Measurements from ENCODE around the gene MYO3B.

Gene MYO3B

DNA sequence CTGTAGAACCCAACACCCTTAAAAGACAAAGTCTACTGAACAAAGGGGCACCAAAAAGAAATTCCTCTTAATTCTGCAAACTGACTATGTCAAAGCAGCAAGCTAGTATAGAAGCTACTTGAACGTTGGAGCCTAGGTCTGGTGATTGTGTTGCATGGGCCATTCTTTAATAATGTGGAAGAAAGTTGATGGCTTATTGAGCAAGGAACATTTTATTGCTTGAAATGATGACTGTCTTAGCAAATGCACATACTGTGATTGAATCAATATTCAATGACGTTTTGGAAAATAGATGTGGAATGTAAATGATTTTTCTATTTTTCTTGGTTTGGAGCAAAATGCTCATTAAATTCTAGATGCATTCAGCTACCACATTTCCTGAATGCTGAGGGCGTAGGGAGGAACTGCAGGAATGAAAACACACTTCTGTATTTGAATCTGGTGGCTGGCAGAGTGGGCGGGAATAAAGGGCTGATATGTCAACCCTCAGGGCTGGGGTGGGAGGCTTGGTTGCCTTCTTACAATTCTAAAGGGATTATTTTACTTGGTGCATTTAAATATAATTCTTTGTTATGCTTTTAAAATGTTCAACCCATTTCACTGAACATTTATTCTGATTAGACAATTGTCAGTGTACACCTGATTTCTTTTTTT is 26.5 kb downstream of the MYO3B start:
- Histone ChIP-seq H3K4me2 (ENCODE audit: low read length) (no peak overlapping the region), H3K36me3 (replicated peaks; ENCODE audit: low read depth, low read length) (no peaks in the 10 kb centered on the region), H3K9me3 (ENCODE audit: insufficient read depth, low read length) (no peaks in the 10 kb centered on the region), H3K27ac (ENCODE audit: low read length) (no peak overlapping the region), H3K27me3 (ENCODE audit: low read depth, low read length) (no peaks in the 10 kb centered on the region), H3K4me1 (ENCODE audit: low read length) (peaks cover 16% of the 10 kb centered on the region), H3K4me3 (ENCODE audit: low read length) (no peak overlapping the region), H4K20me1 (ENCODE audit: insufficient read depth, low read length) (no peaks in the 10 kb centered on the region), H3K9ac (ENCODE audit: low read length) (no peak overlapping the region), H3K79me2 (ENCODE audit: low read length) (no peaks in the 10 kb centered on the region), H2AFZ (ENCODE audit: low read depth, low read length) (no peak overlapping the region)
- TF ChIP-seq, protein P1, sequence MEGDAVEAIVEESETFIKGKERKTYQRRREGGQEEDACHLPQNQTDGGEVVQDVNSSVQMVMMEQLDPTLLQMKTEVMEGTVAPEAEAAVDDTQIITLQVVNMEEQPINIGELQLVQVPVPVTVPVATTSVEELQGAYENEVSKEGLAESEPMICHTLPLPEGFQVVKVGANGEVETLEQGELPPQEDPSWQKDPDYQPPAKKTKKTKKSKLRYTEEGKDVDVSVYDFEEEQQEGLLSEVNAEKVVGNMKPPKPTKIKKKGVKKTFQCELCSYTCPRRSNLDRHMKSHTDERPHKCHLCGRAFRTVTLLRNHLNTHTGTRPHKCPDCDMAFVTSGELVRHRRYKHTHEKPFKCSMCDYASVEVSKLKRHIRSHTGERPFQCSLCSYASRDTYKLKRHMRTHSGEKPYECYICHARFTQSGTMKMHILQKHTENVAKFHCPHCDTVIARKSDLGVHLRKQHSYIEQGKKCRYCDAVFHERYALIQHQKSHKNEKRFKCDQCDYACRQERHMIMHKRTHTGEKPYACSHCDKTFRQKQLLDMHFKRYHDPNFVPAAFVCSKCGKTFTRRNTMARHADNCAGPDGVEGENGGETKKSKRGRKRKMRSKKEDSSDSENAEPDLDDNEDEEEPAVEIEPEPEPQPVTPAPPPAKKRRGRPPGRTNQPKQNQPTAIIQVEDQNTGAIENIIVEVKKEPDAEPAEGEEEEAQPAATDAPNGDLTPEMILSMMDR (IDR thresholded peaks at IDR 0.05; ENCODE audit: low read depth, low read length) = no peak
- TF ChIP-seq EZH2phosphoT487 (IDR thresholded peaks at IDR 0.05; ENCODE audit: low read depth) = no peak

DNA sequence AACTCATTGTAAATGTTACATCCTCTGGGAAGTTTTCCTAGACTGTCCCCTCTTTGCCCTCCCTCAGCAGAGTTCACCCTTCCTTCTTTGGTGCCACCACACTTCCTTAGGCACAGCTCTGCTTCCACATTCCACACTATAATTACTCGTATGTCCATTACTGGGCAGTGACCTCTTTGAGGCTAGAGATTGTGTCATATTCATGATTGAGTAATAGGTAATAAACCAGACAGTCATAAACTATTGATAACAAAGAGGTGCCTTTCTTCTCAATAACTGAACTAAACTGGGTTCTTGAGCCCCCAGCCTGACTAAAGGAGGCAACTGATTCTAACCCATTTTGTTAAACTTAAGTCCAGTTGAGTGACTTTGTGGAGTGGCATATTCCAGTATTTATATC is 28.3 kb downstream of the MYO3B start:
- no peaks in the 10 kb centered on the region for H3K79me2 ChIP-seq (ENCODE audit: low read length)
- no peak overlapping the region for H3K4me3 ChIP-seq (ENCODE audit: low read length)
- H3K36me3 ChIP-seq (replicated peaks; ENCODE audit: low read depth, low read length) = no peaks in the 10 kb centered on the region
- no peak for TF ChIP-seq EZH2phosphoT487 (IDR thresholded peaks at IDR 0.05; ENCODE audit: low read depth)
- TF ChIP-seq, protein P1 (IDR thresholded peaks at IDR 0.05; ENCODE audit: low read depth, low read length) = no peak
- no peaks in the 10 kb centered on the region for H3K27me3 ChIP-seq (ENCODE audit: low read depth, low read length)
- no peaks in the 10 kb centered on the region for H3K9me3 ChIP-seq (ENCODE audit: insufficient read depth, low read length)
- H2AFZ ChIP-seq (ENCODE audit: low read depth, low read length) = no peak overlapping the region
- peaks cover 14% of the 10 kb centered on the region for H3K4me1 ChIP-seq (ENCODE audit: low read length)
- no peak overlapping the region for H3K9ac ChIP-seq (ENCODE audit: low read length)
- no peak overlapping the region for H3K27ac ChIP-seq (ENCODE audit: low read length)
- no peak overlapping the region for H3K4me2 ChIP-seq (ENCODE audit: low read length)
- H4K20me1 ChIP-seq (ENCODE audit: insufficient read depth, low read length) = no peaks in the 10 kb centered on the region

DNA sequence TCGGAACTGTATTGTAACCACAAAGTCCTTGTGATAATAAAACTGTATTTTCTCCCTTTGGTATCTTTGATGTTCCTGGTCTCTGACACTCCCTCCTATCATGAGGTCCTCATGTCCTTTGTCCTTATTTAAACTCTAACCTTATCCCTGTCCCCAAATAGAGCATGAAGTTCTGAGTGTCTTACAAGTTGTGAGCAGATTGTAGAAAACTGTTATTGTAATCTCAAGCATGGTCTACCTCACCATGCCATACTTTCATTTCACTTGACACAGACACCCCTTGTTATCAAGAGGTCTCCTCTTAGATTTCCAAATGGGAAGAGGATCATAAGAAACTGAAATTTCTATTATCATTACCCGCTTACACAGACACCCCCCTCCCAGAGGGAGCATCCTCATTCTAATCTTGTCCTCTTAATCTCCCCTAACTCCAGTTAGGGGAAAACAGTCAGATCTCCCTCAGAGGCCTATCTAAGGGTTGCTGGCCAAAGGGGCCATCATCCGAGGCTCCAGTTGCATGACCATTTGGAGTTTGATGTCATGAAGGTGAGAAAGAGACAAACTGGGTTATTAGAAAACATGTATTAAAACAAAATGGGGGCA is 29.0 kb downstream of the MYO3B start:
- H3K36me3 ChIP-seq (replicated peaks; ENCODE audit: low read depth, low read length) = no peaks in the 10 kb centered on the region
- no peak overlapping the region for H3K9ac ChIP-seq (ENCODE audit: low read length)
- H3K9me3 ChIP-seq (ENCODE audit: insufficient read depth, low read length) = no peaks in the 10 kb centered on the region
- no peak for TF ChIP-seq EZH2phosphoT487 (IDR thresholded peaks at IDR 0.05; ENCODE audit: low read depth)
- TF ChIP-seq, protein P1 (IDR thresholded peaks at IDR 0.05; ENCODE audit: low read depth, low read length) = no peak
- no peak overlapping the region for H3K27ac ChIP-seq (ENCODE audit: low read length)
- H3K4me1 ChIP-seq (ENCODE audit: low read length) = peaks cover 7% of the 10 kb centered on the region
- H3K4me2 ChIP-seq (ENCODE audit: low read length) = no peak overlapping the region
- H3K79me2 ChIP-seq (ENCODE audit: low read length) = no peaks in the 10 kb centered on the region
- H3K27me3 ChIP-seq (ENCODE audit: low read depth, low read length) = no peaks in the 10 kb centered on the region
- H3K4me3 ChIP-seq (ENCODE audit: low read length) = no peak overlapping the region
- H2AFZ ChIP-seq (ENCODE audit: low read depth, low read length) = no peak overlapping the region
- H4K20me1 ChIP-seq (ENCODE audit: insufficient read depth, low read length) = no peaks in the 10 kb centered on the region

DNA sequence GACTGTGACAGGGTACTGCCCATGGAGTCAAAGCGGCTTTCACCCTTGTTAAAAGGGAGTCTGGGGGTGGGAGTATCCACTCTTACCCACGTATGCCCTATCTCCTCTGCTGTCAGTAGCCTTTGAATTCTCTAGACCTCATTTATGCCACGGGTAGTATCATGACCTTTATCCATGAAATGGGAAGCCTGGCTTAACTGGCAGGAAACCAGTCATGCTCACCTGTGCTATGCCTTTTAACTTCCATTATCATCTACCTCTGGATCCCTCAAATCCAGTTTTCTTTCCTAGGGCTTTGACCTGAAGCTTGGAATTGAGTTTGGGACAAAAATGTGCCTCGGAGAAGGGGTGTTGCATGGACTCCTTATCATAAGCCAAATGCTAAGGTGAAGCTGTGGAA is 30.0 kb downstream of the MYO3B start:
- H3K4me2 ChIP-seq (ENCODE audit: low read length) = no peak overlapping the region
- peaks cover 4% of the 10 kb centered on the region for H3K4me1 ChIP-seq (ENCODE audit: low read length)
- no peaks in the 10 kb centered on the region for H3K79me2 ChIP-seq (ENCODE audit: low read length)
- no peaks in the 10 kb centered on the region for H3K36me3 ChIP-seq (replicated peaks; ENCODE audit: low read depth, low read length)
- H3K9ac ChIP-seq (ENCODE audit: low read length) = no peak overlapping the region
- no peak overlapping the region for H2AFZ ChIP-seq (ENCODE audit: low read depth, low read length)
- TF ChIP-seq, protein P1 (IDR thresholded peaks at IDR 0.05; ENCODE audit: low read depth, low read length) = no peak
- no peak for TF ChIP-seq EZH2phosphoT487 (IDR thresholded peaks at IDR 0.05; ENCODE audit: low read depth)
- H3K4me3 ChIP-seq (ENCODE audit: low read length) = no peak overlapping the region
- no peak overlapping the region for H3K27ac ChIP-seq (ENCODE audit: low read length)
- H4K20me1 ChIP-seq (ENCODE audit: insufficient read depth, low read length) = no peaks in the 10 kb centered on the region
- no peaks in the 10 kb centered on the region for H3K27me3 ChIP-seq (ENCODE audit: low read depth, low read length)
- H3K9me3 ChIP-seq (ENCODE audit: insufficient read depth, low read length) = no peaks in the 10 kb centered on the region
